Hepatic stellate cell (primary cell): Measurements from ENCODE around the gene HIPK2.
A peak's percentile ranks its signal among the peaks of the same experiment; 100 is the strongest.

Experiments used
- DNase-seq: peaks from one replicate; pipeline ENCODE4 v3.0.0; 2011; ENCODE audit warnings: low spot score

Gene HIPK2

GRCh38 chr7:139696552-139696951 is 81.2 kb downstream of the HIPK2 start:
- no peak for DNase-seq

GRCh38 chr7:139695588-139695987 is 82.2 kb downstream of the HIPK2 start:
- DNase-seq: no peak

GRCh38 chr7:139695051-139695450 is 82.7 kb downstream of the HIPK2 start:
- no peak for DNase-seq

GRCh38 chr7:139694389-139694676 is 83.5 kb downstream of the HIPK2 start:
- DNase-seq: no peak

GRCh38 chr7:139693651-139694388 is 84.0 kb downstream of the HIPK2 start:
- no peak for DNase-seq

GRCh38 chr7:139692723-139693122 is 85.1 kb downstream of the HIPK2 start:
- no peak for DNase-seq

GRCh38 chr7:139691253-139691781 is 86.5 kb downstream of the HIPK2 start:
- DNase-seq: no peak

- peak; percentile 58 for DNase-seq
Measured at GRCh38 chr7:139687980-139688632, 89.7 kb downstream of the HIPK2 start.

- DNase-seq: no peak
Measured at GRCh38 chr7:139687211-139687954, 90.4 kb downstream of the HIPK2 start.

GRCh38 chr7:139683137-139683921 is 94.5 kb downstream of the HIPK2 start:
- peak; percentile 54 for DNase-seq

- peak; percentile 83 for DNase-seq
Measured at GRCh38 chr7:139682136-139683013, 95.4 kb downstream of the HIPK2 start.

GRCh38 chr7:139681812-139682135 is 96.0 kb downstream of the HIPK2 start:
- DNase-seq: no peak

GRCh38 chr7:139681463-139681755 is 96.4 kb downstream of the HIPK2 start:
- no peak for DNase-seq

GRCh38 chr7:139680676-139681462 is 96.9 kb downstream of the HIPK2 start:
- peak; percentile 85 for DNase-seq

GRCh38 chr7:139679731-139680594 is 97.8 kb downstream of the HIPK2 start:
- DNase-seq: no peak

GRCh38 chr7:139676390-139676789 is 101.4 kb downstream of the HIPK2 start:
- no peak for DNase-seq

GRCh38 chr7:139675127-139676125 is 102.4 kb downstream of the HIPK2 start:
- DNase-seq: no peak

- no peak for DNase-seq
Measured at GRCh38 chr7:139674752-139675126, 103.1 kb downstream of the HIPK2 start.

GRCh38 chr7:139674341-139674740 is 103.5 kb downstream of the HIPK2 start:
- no peak for DNase-seq
